Activated CD8-positive, alpha-beta T cell treated with anti-CD3 and anti-CD28 coated beads, Interleukin-2, amount 10 ng/mL, durations not matched to agents 7 days and 5 days (primary cell): Measurements from ENCODE around the gene PHYHD1. TPM values are rescaled to one million over a fixed set of nuclear protein-coding genes. Genes with fewer than 3 reads are reported as not detected.

ENCODE experiments used
- ATAC-seq: fragments of 150-1000 bp; cut with Tn5 transposase; one replicate; pipeline ENCODE4 v1.10.0; 2021; ENCODE audit warnings: moderate library complexity
- CTCF ChIA-PET: fragments of 350-600 bp; sonication (Branson Sonifier 250); formaldehyde crosslinking; loops from one replicate; lab custom pipeline; 2021; ENCODE audit warnings: antibody characterized with exemption; lab: Charles Lee
- POLR2A ChIA-PET: fragments of 350-600 bp; sonication (Branson Sonifier 250); formaldehyde crosslinking; loops from one replicate; lab custom pipeline; 2021; ENCODE audit warnings: antibody characterized with exemption; lab: Charles Lee
- DNase-seq: peaks from one replicate; pipeline ENCODE4 v3.0.0-alpha.2; 2020
- H3K27ac Mint-ChIP-seq: one replicate; pipeline ENCODE4 v1.8.0; 2021; ENCODE audit warnings: mild to moderate bottlenecking, mixed read lengths
- H3K27me3 Mint-ChIP-seq: one replicate; pipeline ENCODE4 v1.8.0; 2021; ENCODE audit warnings: low read depth, mixed read lengths
- H3K36me3 Mint-ChIP-seq: one replicate; pipeline ENCODE4 v1.8.0; 2021; ENCODE audit warnings: low read depth, mixed read lengths
- H3K4me1 Mint-ChIP-seq: one replicate; pipeline ENCODE4 v1.8.0; 2021; ENCODE audit warnings: low read depth, mixed read lengths
- H3K4me3 Mint-ChIP-seq: one replicate; pipeline ENCODE4 v1.8.0; 2021; ENCODE audit warnings: mild to moderate bottlenecking, mixed read lengths
- H3K9me3 Mint-ChIP-seq: one replicate; pipeline ENCODE4 v1.8.0; 2022; ENCODE audit warnings: mixed read lengths; ENCODE audit not compliant: insufficient read depth
- total RNA-seq, 2 experiments: library from RNA; stranded (reverse); gene quantifications; one replicate each; pipeline ENCODE4 v1.2.3, GENCODE V29; 2021

Gene PHYHD1
- total RNA-seq, 2 experiments from 2014 or later = 0.55 to 0.68 TPM

DNA sequence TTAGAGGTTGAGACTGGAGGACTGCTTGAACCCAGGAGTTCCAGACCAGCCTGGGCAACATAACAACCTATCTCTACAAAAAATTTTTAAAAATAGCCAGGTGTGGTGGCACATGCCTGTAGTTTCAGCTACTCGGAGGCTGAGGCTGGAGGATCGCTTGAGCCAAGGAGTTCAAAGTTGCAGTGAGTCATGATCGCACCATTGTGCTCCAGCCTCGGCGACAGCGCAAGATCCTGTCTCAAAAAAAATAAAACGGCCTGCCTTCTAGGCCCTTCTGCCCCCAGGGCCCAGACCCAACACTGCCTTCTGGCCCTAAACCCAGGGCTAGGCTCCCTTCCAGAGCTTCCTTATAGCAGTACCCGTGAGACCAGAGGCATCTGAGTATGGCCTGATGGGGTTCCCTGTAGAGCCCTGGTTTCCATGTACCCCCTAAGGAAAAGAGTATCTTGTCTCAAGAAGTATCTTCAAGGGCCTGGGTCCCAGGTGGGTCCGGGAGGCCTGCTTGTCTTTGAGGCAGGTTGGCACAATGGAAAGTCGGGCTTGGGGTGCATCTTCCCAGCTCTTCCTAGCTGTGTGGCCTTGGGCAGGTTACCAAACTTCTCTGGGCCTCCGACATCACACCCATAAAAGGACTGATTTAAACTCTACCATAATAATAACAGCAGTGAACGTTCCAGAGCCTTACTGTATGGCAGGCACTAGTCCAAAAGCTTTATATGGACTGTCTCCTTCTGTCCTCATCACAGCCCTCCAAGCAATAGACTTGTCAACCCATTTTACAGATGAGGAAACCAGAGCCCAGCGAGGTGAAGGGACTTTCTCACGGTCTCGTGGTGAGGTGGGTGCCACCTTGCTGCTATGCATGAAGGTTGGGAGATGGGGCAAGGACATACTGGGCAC is 29.2 kb upstream of the PHYHD1 start:
- peaks cover 54% of the 10 kb centered on the region for H3K4me1 Mint-ChIP-seq
- H3K36me3 Mint-ChIP-seq = peaks cover 50% of the 10 kb centered on the region
- DNase-seq = no peak
- H3K9me3 Mint-ChIP-seq = no peaks in the 10 kb centered on the region
- peak overlapping the region; percentile 52 for H3K27ac Mint-ChIP-seq
- no peak for ATAC-seq
- ChIA-PET CTCF (interaction anchor here (1.0 kb wide), 1 partner anchor 9 kb away, joined by 4 read pairs; no protein-coding TSS in a partner anchor), POLR2A (no interaction called here)
- no peaks in the 10 kb centered on the region for H3K27me3 Mint-ChIP-seq
- no peak overlapping the region for H3K4me3 Mint-ChIP-seq

DNA sequence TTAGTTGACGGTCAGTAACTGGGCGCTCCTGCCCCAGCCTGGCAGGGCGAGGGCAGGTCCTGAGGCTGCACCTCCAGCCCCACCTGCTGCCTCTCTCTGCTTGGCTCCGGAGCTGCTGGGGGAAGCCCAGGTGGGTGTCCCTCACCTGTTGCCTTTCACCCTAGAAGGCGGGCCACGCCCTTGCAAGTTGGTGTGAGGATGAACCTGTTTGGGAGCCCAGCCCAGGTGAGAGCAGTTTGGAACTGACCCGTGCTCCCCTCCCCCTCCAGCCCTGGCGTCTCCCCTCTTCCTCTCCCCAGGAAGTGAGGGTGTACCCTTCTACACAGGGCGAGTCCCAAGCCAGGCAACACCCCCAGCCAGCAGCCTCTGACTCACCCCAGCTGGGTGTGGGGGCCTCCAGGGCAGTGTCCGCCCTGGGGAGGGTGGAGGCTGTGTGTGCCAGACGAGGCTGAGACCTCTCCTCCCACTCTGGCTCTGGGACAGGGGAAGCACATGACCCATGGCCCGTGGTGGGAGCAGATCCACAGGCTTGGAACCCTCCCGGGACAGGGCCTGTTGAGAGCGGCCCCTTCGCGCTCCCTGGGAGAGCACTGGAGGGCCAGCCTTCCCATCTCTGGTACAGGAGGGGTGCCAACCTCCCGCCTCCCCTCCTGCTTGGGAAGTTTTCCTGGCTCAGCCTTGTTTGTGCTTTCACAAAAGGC is 28.4 kb upstream of the PHYHD1 start:
- peak; percentile 37 for DNase-seq
- ChIA-PET CTCF (no interaction called here), POLR2A (no interaction called here)
- Mint-ChIP-seq H3K27ac (peak overlapping the region; percentile 52), H3K36me3 (peaks cover 52% of the 10 kb centered on the region), H3K27me3 (no peaks in the 10 kb centered on the region), H3K4me3 (no peak overlapping the region), H3K9me3 (no peaks in the 10 kb centered on the region), H3K4me1 (peaks cover 55% of the 10 kb centered on the region)
- peak; percentile 73 for ATAC-seq

DNA sequence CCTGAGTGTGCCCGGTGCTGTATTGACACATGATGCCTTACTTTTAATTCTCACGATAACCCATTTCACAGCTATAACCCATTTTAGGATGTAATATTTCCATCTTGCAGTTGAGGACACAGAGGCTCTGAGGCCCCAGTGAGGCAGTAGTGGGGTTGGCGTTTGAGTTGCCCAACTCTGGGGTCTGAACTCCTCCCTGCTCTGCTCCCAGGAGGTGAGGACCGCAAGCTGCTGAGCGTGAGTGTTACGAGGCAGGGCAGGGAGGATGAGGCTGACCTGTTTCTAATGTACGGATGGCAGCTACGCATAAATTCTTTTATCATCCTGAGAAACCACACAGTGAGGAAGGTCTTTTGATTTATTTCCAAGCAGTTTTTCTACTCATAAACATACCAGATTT is 27.4 kb upstream of the PHYHD1 start:
- ChIA-PET POLR2A (no interaction called here), CTCF (interaction anchor here (1.0 kb wide), 1 partner anchor 112 kb away, joined by 3 read pairs; no protein-coding TSS in a partner anchor)
- Mint-ChIP-seq H3K4me1 (peaks cover 60% of the 10 kb centered on the region), H3K9me3 (no peaks in the 10 kb centered on the region), H3K36me3 (peaks cover 49% of the 10 kb centered on the region), H3K27me3 (no peaks in the 10 kb centered on the region), H3K27ac (peak overlapping the region; percentile 28), H3K4me3 (no peak overlapping the region)
- DNase-seq = no peak
- ATAC-seq = no peak

DNA sequence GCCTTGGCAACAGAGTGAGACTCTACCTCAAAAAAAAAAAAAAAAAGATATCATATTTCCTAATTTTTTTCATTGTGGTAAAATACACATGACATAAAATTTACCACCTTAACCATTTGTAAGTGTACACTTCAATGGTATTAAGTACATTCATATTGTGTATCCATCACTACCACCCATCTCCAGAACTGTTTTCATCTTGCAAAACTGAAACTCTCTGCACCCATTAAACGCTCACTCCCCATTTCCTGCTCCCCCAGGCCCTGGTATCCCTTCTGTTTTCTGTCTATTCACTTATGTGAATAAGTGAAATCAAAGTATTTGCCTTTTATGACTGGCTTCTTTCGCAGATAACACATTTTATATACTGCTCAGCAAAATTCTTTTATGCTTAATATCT is 26.0 kb upstream of the PHYHD1 start:
- ChIA-PET POLR2A (no interaction called here), CTCF (interaction anchor here (1.1 kb wide), 1 partner anchor 33 kb away, joined by 3 read pairs; no protein-coding TSS in a partner anchor)
- Mint-ChIP-seq H3K27me3 (no peaks in the 10 kb centered on the region), H3K27ac (peak overlapping the region; percentile 50), H3K4me3 (no peak overlapping the region), H3K4me1 (peaks cover 65% of the 10 kb centered on the region), H3K9me3 (no peaks in the 10 kb centered on the region), H3K36me3 (peaks cover 44% of the 10 kb centered on the region)
- ATAC-seq (no peak), DNase-seq (no peak)

DNA sequence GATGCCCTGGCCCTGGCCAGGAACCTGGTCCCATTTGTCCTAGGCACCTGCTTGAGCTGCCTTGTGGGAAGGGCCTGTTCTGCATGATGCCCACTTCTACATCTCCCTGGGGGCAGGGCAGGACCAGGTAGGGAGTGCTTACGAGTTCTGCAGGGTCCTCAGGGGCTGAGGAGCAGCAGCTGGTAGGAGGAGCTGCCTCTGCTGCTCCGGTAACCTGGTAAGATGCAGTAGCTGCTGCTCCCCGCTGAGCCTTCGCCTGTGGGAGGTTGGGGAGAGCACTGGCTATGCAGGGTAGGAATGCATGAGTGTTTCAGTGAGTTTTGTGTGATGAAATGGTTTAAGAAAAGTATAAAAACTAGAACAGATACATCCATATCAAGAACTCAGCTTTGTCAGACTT is 25.2 kb upstream of the PHYHD1 start:
- DNase-seq (no peak), ATAC-seq (no peak)
- H3K9me3 Mint-ChIP-seq = no peaks in the 10 kb centered on the region
- CTCF ChIA-PET = interaction anchor here (1.1 kb wide), 1 partner anchor 33 kb away, joined by 3 read pairs; no protein-coding TSS in a partner anchor
- H3K27ac Mint-ChIP-seq = peak overlapping the region; percentile 50
- H3K4me3 Mint-ChIP-seq = no peak overlapping the region
- POLR2A ChIA-PET = interaction anchor here (1.0 kb wide), 1 partner anchor 14 kb away, joined by 3 read pairs; the partner anchor contains the start of gene KYAT1
- H3K36me3 Mint-ChIP-seq = peaks cover 45% of the 10 kb centered on the region
- peaks cover 73% of the 10 kb centered on the region for H3K4me1 Mint-ChIP-seq
- no peaks in the 10 kb centered on the region for H3K27me3 Mint-ChIP-seq

DNA sequence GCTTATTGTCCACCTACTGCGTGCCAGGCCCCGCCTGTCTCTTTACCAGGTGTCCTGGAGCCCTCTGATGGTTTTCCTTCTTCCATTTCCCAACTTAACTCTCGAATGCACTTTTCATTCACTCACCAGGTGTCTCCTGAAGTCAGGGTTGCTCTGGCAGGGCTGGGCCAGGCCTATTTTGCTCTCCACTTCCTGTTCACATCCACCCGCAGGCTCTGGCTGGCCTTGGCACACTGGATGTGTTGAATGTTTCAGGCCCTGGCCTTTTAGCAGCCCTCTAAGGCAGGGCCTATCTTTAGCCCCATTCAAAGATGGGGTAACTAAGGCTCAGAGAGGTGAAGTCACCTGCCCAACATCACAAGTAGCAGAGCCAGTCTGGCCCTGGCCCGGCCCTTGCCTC is 22.4 kb upstream of the PHYHD1 start:
- no peaks in the 10 kb centered on the region for H3K9me3 Mint-ChIP-seq
- no peak for ATAC-seq
- DNase-seq = no peak
- ChIA-PET CTCF (interaction anchor here (1.1 to 1.4 kb wide), 2 partner anchors 17 to 21 kb away, joined by 3 to 4 read pairs; partner anchors contain the start of gene KYAT1), POLR2A (no interaction called here)
- H3K27ac Mint-ChIP-seq = peak overlapping the region; percentile 93
- H3K36me3 Mint-ChIP-seq = peaks cover 33% of the 10 kb centered on the region
- H3K4me1 Mint-ChIP-seq = peaks cover 83% of the 10 kb centered on the region
- peak overlapping the region; percentile 16 for H3K4me3 Mint-ChIP-seq
- H3K27me3 Mint-ChIP-seq = no peaks in the 10 kb centered on the region

DNA sequence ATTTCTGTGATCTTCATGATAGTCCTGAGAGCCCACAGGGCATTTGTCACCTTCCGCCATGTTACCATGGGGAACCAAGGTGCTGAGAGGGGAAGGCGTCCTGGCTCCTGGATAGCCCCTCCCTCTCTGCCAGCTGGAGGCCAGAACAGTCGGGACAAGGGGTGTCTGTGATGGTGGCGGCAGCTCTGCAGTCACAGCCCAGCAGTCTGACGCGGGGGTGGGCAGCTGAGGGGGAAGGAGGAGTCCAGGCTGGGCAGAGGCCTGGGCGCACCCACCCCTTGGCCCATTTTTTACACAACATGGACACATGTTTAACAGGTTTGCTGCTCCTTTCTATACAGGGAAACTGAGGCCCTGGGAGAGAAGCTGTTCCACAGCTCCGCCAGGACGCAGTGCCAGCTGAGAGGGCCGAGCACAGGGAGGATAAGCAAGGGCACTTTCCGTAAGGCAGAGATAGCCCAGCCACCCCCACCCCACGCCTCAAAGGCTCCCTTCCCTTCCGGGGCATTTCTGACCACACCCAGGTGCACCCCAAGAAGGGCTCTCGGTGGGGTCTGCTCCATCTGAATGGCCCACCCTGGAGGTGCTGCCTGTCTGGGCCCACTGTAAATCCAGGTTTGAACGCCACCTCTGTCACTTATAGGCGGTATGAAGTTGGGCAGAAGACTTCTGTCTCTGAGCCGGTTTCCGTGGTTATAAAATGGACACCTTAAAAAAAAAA is 21.8 kb upstream of the PHYHD1 start:
- no peaks in the 10 kb centered on the region for H3K9me3 Mint-ChIP-seq
- POLR2A ChIA-PET = no interaction called here

DNA sequence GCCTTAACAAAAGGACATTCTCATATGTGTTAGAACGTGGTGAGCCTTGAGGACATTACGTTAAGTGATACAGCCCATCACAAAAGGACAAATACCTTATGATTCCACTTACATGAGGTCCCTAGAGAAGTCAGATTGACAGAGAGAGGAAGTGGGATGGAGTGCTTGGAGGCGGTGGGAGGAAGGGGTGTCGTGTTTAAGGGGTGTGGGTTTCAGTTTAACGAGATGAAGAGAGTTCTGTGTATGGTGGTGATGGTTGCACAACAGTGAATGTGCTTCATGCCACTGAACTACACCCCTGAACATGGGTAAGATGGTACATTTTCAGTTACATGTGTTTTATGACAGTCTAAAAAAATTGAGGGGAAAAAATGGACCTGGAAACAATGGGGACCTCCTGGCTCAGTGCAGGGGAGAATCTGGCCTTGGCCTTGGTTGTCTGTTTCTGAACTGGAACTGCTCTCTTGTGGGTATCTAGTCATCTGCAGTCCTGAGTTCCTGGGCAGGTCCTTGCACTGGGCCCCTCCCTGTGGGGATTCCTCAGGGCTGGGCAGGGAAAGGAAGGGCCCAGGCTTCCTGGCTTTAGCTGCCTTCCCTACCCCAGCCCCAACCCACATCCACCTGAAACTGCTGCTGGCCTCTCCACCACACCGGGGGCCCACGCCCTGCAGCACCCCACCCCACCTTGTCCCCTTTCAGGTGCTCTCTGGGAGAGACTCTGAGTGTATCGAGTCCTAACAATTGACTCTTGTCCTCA is 21.0 kb upstream of the PHYHD1 start:
- POLR2A ChIA-PET = interaction anchor here (0.7 to 2.4 kb wide), 2 partner anchors 17 to 227 kb away, joined by 3 to 20 read pairs; partner anchors contain the start of genes KYAT1 and LRRC8A
- peaks cover 82% of the 10 kb centered on the region for H3K4me1 Mint-ChIP-seq
- CTCF ChIA-PET = interaction anchor here (1.1 to 3.5 kb wide), 3 partner anchors 11 to 28 kb away, joined by 3 to 19 read pairs (median 3); no protein-coding TSS in a partner anchor
- H3K36me3 Mint-ChIP-seq = peaks cover 26% of the 10 kb centered on the region
- no peaks in the 10 kb centered on the region for H3K27me3 Mint-ChIP-seq
- no peaks in the 10 kb centered on the region for H3K9me3 Mint-ChIP-seq
- DNase-seq = peak; percentile 53
- peak; percentile 35 for ATAC-seq
- peak overlapping the region; percentile 56 for H3K4me3 Mint-ChIP-seq
- H3K27ac Mint-ChIP-seq = peak overlapping the region; percentile 93

More for the DNA sequence above, 21.8 kb upstream of the PHYHD1 start:
- Mint-ChIP-seq H3K27me3 (no peaks in the 10 kb centered on the region), H3K4me1 (peaks cover 84% of the 10 kb centered on the region), H3K27ac (peak overlapping the region; percentile 93), H3K4me3 (peak overlapping the region; percentile 56), H3K36me3 (peaks cover 29% of the 10 kb centered on the region)
- CTCF ChIA-PET = interaction anchor here (1.1 to 3.5 kb wide), 3 partner anchors 18 to 29 kb away, joined by 3 to 19 read pairs (median 4); partner anchors contain the start of gene KYAT1
- ATAC-seq = no peak
- DNase-seq = no peak

DNA sequence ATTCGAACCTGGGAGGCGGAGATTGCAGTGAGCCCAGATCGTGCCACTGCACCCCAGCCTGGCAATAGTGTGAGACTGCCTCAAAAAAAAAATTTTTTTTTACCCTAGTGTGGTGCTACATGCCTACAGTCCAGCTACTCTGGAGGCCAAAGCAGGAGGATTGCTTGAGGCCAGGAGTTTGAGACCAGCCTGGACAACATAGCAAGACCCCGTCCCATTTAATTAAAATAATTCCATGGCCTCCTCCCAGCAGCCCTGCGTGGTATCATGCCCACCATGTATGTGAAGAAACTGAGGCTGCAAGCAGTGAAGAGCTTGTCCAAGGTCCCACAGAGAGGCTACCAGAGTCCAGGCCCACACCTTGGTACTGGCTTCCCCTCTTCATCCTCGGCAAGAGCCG is 19.4 kb upstream of the PHYHD1 start:
- DNase-seq (no peak), ATAC-seq (no peak)
- Mint-ChIP-seq H3K36me3 (peaks cover 19% of the 10 kb centered on the region), H3K4me1 (peaks cover 70% of the 10 kb centered on the region), H3K9me3 (no peaks in the 10 kb centered on the region), H3K4me3 (no peak overlapping the region), H3K27ac (peak overlapping the region; percentile 93), H3K27me3 (no peaks in the 10 kb centered on the region)
- ChIA-PET CTCF (interaction anchor here (2.2 to 3.5 kb wide), 2 partner anchors 19 to 27 kb away, joined by 7 to 19 read pairs; partner anchors contain the start of genes KYAT1 and LRRC8A), POLR2A (interaction anchor here (0.7 to 2.4 kb wide), 4 partner anchors 9 to 84 kb away, joined by 3 to 20 read pairs (median 5); partner anchors contain the start of genes ENDOG, KYAT1 and LRRC8A)

DNA sequence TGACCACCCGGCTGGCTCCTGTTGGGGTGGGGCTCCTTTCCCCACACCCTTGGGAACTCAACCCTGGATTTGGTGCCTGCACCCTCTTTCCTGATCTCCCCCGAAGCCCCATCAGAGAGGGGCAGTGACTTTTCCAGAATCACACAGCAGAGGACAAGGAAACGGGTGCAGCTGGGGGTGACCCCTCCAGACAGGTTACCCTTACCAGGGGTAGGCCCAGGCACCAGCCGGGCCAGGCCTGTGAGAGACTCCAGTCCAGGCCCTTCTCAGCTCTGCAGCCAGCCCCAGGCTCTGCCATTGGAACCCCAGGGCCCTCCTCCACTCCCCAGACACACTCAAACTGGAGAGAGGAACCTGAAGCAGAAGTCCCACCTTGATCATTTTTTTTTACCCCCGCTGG is 19.0 kb upstream of the PHYHD1 start:
- peak overlapping the region; percentile 93 for H3K27ac Mint-ChIP-seq
- ChIA-PET CTCF (interaction anchor here (2.2 to 3.5 kb wide), 2 partner anchors 20 to 26 kb away, joined by 7 to 19 read pairs; partner anchors contain the start of genes KYAT1 and LRRC8A), POLR2A (interaction anchor here (0.7 to 2.4 kb wide), 5 partner anchors 20 to 186 kb away, joined by 3 to 20 read pairs (median 4); partner anchors contain the start of genes ENDOG, KYAT1 and LRRC8A)
- peaks cover 71% of the 10 kb centered on the region for H3K4me1 Mint-ChIP-seq
- no peaks in the 10 kb centered on the region for H3K9me3 Mint-ChIP-seq
- peaks cover 22% of the 10 kb centered on the region for H3K36me3 Mint-ChIP-seq
- H3K27me3 Mint-ChIP-seq = no peaks in the 10 kb centered on the region
- peak; percentile 27 for ATAC-seq
- DNase-seq = no peak
- peak overlapping the region; percentile 77 for H3K4me3 Mint-ChIP-seq
